Suppressor macrophage treated with lipopolysaccharide for 1 hour (primary cell): ENCODE data around the gene EPS15.
"Not testable (repeated sequence)": the region's sequence is repeated elsewhere in the genome, so short reads cannot be mapped to it uniquely, and the experiment has no call there.

ENCODE experiments used
- DNase-seq, 3 donors: peaks; one replicate each; pipeline ENCODE4 v3.0.0-alpha.2; 2020 to 2022

The EPS15 gene

GRCh38 chr1:51542158-51542953, 23.3 kb upstream of the EPS15 start:
- DNase-seq, result peak in 2 of 3 donors; percentile 14 to 33

DNA sequence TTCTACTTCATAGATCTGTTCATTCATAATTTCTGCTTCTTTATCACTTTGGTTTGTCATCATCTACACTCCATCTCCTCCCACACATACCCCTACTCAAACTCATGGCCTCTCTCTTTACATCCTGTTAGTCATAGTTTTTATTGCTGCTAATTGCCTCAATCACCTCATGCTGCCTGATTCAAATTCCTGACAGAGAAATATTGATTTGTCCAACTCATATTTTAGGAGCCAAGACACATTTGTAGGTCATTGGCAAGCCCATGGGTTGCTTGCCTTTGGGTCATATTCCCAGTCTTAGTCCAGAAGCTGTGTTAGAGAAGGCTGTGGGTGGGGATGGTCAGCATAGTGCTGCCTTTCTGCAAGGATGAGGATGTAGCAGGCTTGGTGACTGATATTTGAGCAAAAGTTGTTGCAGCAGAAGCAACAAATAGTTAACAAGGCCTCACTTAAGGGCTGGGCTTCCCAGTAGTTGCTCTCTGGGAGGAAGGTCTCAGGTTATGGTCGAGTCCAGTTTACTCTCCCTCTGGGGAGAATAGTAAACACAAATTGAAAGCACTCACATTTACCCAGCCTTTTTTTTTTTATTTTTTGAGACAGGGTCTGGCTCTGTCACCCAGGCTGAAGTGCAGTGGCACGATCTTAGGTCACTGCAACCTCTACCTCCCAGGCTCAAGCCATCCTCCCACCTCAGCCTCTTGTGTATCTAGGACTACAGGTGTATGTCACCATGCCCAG, 22.4 kb upstream of the EPS15 start:
- peak; percentile 57 to 78 (median 69) for DNase-seq

- no peak for DNase-seq
Measured at GRCh38 chr1:51537568-51537967, 18.5 kb upstream of the EPS15 start.

- peak; percentile 61 to 69 (median 64) for DNase-seq
Measured at GRCh38 chr1:51535006-51535592, 16.0 kb upstream of the EPS15 start.

DNA sequence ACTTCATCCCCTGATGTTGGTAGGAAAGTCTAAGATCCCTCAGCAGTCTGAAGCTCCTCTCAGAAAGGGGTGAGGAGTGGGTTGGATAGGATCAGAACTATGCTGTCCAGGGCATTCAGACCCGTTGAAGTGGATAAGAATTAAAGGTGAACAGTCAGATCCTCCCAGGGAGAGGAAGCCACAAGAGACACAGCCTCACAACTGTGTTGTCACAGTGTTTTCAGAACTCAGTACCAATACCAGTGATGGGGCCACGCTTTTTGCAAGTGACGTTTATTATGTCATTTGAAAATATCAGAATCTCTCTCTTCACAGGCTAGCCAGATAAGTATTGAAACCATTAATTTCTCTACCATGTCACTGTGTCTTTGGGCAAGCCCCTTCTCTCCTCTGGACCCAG, 15.4 kb upstream of the EPS15 start:
- DNase-seq, result no peak

- no peak for DNase-seq
Measured at GRCh38 chr1:51532853-51533252, 13.8 kb upstream of the EPS15 start.

- DNase-seq, result not testable (repeated sequence)
Measured at GRCh38 chr1:51530447-51530846, 11.4 kb upstream of the EPS15 start.

GRCh38 chr1:51527144-51527543, 8.1 kb upstream of the EPS15 start:
- no peak for DNase-seq

GRCh38 chr1:51526248-51526647, 7.2 kb upstream of the EPS15 start:
- peak; percentile 15 to 34 (median 17) for DNase-seq

- DNase-seq, result no peak
Measured at GRCh38 chr1:51525295-51525694, 6.2 kb upstream of the EPS15 start.

DNA sequence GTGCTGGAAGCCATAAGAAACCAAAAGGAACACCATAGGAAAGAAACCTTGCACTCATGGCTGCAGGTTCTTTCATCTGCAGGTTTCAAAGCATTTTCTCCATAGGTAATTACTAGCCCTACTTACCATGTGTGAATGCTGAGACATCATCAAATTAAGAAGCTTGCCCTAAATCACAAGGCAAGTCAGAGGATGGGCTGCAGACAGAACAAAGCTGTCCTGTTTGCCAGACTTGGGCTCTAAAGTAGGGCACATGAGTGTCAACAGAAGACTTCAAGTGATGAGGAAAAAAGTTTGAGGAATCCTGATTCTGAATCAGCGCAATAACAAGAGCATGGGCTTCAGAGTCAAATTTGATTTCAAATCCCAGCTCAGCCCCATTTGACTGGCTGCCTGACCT, 5.8 kb upstream of the EPS15 start:
- peak in 1 of 3 donors; percentile 11 for DNase-seq

- DNase-seq, result no peak
Measured at GRCh38 chr1:51523931-51524330, 4.9 kb upstream of the EPS15 start.

DNA sequence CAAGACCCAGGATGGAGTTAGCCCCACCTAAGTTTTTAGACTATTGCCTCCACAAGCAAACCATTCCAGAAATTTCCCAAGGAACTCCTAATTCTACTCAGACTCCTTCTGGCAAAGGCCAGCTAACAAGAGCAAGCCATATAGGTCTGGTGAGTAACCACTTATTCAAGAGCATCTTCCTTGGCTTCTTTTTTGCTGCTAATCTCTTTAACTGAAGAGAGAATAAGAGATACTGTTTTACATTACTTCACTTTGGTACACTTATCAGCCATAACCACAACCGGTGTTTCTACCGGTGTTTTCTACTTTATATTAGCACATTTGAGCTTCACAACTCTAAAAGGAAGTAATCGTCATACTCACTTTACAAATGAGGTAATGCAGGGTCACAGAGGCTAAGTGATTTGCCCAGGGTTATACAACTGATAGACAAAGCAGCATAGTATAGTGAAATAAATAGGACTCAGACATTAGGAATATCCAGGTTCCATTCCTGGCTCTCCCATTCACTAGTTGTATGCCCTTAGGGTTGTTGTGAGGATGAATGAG, 1.7 kb upstream of the EPS15 start:
- peak in 1 of 3 donors; percentile 19 for DNase-seq

DNA sequence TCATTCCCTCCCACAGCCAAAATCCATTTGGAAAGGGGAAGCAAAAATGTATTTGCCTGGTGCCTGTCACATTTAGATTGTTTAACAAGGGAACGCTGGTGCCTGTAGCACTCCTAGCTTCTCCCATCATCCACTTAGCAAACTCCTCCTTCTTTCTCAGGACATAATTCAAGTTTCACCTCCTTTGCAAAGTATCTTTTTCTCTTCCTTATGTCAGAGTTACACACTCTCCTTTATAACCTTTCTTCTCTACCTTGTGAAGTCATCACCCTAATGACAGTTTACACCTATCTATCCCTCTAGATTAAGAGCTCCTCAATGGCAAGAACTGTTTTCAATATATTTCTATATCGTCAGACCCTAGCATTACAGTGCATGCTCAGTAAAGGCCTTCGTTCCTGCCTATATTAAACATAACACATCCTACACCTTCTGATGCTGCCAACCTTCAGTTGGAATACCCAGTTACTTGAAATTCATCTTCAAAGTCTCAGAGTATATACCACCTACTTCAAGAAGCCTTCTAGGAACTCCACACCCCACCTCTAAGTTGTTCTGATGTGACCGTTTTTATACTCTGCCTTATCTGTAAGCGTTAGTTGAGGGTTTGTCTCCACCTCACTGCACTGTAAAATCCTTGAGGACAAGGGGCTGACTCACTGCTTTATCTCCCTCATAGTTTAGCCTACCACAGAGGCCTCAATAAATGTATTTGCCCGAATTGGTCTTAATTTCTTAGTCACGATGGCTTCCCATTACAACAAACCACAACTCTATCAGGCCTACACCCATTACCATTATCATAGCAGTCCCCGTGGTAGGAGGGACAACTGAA, 1.0 kb upstream of the EPS15 start:
- no peak for DNase-seq

DNA sequence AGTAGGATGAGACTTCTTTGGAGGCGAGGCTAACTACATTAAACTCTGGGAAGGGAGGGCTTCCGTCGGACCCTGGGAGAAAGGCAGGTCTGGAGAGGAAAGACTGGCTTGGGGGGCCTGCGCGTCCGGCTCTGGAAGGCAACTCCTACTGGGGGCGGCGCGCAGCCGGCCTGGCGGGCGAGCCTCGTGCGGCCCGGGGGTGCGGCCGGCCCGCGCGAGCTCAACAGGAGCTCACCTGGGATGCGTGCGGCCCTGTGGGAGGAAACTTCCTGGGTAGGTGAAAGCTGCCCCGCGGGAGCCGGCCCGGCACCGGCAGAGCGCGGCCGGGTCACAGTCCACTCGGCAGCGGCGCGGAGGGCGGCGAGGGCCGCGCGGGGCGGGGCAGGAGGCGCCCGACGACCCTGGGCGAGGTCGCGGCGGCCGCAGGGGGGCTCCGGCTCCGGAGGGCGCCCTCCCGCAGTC, 449 bp downstream of the EPS15 start:
- peak in 1 of 3 donors; percentile 52 for DNase-seq

- DNase-seq, result peak in 2 of 3 donors; percentile 34 to 43
Measured at GRCh38 chr1:51518033-51518585, 957 bp downstream of the EPS15 start.

- peak; percentile 34 to 63 (median 48) for DNase-seq
Measured at GRCh38 chr1:51517361-51518032, 1.6 kb downstream of the EPS15 start.

DNA sequence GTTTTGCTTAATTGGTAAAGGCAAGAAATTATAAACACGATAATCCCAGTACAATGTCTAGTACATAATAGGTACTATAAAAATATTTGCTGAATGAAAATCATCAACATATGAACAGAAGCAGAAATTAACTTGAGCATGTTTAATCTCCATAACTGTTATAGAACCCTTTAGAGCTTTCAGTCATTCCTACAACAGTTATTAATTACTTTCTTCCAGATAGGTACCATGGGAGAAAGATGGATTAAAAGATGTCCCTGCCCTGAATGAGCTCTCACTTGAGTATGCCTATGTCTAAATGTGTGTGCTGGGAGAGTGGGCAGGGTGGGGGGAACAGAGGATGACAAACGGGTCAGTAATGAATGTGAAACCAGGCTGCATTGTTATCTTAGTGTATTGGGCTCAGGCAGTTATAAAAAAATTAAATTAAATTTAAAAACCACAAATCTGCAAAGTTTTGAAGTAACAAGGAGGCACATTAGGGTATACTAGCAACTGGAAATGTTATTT, 2.4 kb downstream of the EPS15 start:
- peak in 2 of 3 donors; percentile 19 to 42 for DNase-seq

- no peak for DNase-seq
Measured at GRCh38 chr1:51515982-51516648, 3.0 kb downstream of the EPS15 start.

GRCh38 chr1:51515312-51515960, 3.6 kb downstream of the EPS15 start:
- no peak for DNase-seq
